Spleen (tissue), 7 donors: ENCODE data around the gene EYS.

Experiments
- CTCF ChIP-seq, 11 experiments: fragments of 200-600 bp in 7 of 11; fragments of 450-650 bp in 4 of 11; sonication (generic) in 4 of 11; IDR thresholded peaks in 8 of 11; conservative IDR thresholded peaks in 3 of 11; 1 replicate in 7 of 11; 2 replicates in 4 of 11; pipeline versions ENCODE4 v1.4.0 to v1.8.0; 2016 to 2021; ENCODE audit warnings: antibody characterized with exemption in 11 of 11, inconsistent platforms in 4 of 11, mild to moderate bottlenecking in 1 of 11
- POLR2A ChIP-seq, 3 donors: fragments of 450-650 bp; IDR thresholded peaks; one replicate each; pipeline ENCODE4 v1.5.1; 2017; ENCODE audit warnings: antibody characterized with exemption in 3 of 3, mild to moderate bottlenecking in 1 of 3
- POLR2AphosphoS5 ChIP-seq, 3 donors: sonication (generic); formaldehyde crosslinking; IDR thresholded peaks; one replicate each; pipeline ENCODE4 v1.5.1; 2017; ENCODE audit warnings: antibody characterized with exemption in 3 of 3
- donor health status: DM: no; HTN: no; CAD: no; lungs with moderate emphysema.
- donor health status: DM: no; HTN: no; CAD: no.
- donor health status: DM: no; HTN: no; CAD: no.

GRCh38 chr6:64113704-64114103 lies 1593.3 kb downstream of the EYS start:
- TF ChIP-seq CTCF (IDR thresholded peaks at IDR 0.05 in 8 of 11, conservative IDR thresholded peaks at IDR 0.05 in 3 of 11) (no peak), POLR2AphosphoS5 (IDR thresholded peaks at IDR 0.05) (no peak), POLR2A (IDR thresholded peaks at IDR 0.05) (no peak)
